GM19023 (cell line): ENCODE measurements around the gene RHOB.

ENCODE experiments used
- ATAC-seq: cut with Tn5 transposase; IDR thresholded peaks from one replicate; pipeline ENCODE4 v1.9.1; 2021; ENCODE audit warnings: mild to moderate bottlenecking, moderate library complexity; ENCODE audit not compliant: unreplicated experiment

The RHOB gene

GRCh38 chr2:20472569-20472968, 25.7 kb downstream of the RHOB start:
- ATAC-seq, result no peak

- ATAC-seq, result no peak
Measured at GRCh38 chr2:20473128-20473527, 26.3 kb downstream of the RHOB start.

- no peak for ATAC-seq
Measured at GRCh38 chr2:20474757-20475566, 28.1 kb downstream of the RHOB start.

- no peak for ATAC-seq
Measured at GRCh38 chr2:20475567-20475952, 28.7 kb downstream of the RHOB start.

DNA sequence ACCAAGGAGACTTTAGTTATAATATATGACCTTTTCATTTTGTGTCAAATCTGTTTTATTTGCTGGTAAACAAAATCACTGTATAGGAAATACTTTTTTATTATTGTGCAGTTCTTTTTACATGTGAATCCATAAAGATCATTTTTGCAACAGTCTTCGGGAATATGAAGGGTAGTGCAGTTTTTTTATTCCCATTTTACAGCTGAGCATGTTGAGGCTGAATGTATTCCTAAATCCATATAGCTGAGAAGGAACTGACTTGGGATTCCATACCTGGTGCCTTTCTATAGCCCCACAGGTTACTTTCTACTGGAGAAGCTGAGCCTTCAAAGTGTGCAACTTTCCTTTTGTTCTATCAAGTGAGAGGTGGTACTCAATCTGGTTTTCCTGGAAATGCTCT, 29.6 kb downstream of the RHOB start:
- ATAC-seq, result no peak

DNA sequence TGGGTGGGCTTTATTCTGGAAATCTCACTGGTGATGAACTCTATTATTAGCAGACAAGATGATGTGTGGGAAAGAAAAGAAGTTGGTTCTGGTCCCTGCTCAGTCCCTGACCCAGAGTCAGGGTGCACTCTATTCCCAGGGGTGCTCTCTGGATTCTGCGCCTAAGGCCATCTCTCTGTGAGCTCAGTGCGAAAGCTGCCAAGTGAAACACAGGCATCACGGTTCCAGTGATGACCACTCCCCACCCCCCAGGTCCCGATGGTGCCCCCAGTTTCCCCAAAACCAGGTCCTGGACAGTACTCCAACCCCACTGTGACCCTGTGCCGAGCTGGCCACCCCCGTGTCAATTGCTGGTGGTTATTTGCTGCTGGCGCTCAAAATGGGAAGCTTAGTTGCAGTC, 30.1 kb downstream of the RHOB start:
- ATAC-seq, result no peak

- no peak for ATAC-seq
Measured at GRCh38 chr2:20478961-20479360, 32.1 kb downstream of the RHOB start.

- ATAC-seq, result no peak
Measured at GRCh38 chr2:20479835-20480234, 33.0 kb downstream of the RHOB start.

DNA sequence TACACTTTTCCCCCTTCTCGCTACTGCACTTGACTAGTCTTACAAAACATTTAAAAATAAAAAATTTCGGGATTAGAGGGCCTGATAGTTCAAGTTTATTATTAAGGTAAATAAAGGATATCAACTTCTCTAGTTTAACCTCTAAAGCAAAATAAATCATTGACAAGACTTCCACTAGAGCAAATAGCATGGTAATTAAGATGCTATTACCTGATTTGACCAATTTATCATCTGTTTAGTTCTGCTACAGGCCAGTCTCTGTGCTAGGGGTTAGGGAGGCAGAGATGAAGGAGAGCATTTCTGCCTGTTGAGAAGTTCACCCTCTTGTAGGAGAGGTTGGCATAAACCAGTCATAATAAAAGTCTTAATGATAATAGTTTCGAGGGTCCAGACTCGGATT, 34.0 kb downstream of the RHOB start:
- ATAC-seq, result no peak

GRCh38 chr2:20481798-20482405, 35.0 kb downstream of the RHOB start:
- ATAC-seq, result no peak

GRCh38 chr2:20482725-20483124, 35.9 kb downstream of the RHOB start:
- ATAC-seq, result no peak

GRCh38 chr2:20483194-20483895, 36.5 kb downstream of the RHOB start:
- ATAC-seq, result no peak

DNA sequence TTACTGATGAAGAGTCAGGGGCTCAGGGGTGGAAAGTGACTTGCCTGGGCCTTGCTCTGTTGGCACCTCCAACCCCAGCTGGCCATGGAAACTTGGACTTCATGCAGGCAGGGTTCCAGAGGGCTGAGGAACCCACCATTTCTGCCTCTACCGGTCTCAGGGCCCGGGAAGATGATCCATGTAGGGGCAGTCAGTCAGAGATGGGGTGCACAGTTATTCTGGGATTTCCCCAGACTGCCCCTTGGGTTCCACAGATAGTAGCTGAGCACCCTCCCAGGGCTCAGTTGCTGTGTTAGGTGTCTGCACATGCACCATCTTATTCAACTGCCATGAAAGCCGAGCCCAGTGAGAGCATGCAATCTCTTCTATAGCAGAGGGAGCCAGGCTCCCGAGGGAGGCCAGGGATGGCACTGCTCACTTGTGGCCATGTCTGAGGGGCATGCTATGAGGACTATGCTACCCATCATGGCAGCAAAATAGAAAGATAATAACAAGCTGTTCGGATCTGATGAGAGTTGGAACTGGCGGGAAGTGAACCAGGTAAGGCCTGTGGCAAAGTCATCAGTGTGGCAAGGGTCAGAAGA, 37.3 kb downstream of the RHOB start:
- no peak for ATAC-seq

DNA sequence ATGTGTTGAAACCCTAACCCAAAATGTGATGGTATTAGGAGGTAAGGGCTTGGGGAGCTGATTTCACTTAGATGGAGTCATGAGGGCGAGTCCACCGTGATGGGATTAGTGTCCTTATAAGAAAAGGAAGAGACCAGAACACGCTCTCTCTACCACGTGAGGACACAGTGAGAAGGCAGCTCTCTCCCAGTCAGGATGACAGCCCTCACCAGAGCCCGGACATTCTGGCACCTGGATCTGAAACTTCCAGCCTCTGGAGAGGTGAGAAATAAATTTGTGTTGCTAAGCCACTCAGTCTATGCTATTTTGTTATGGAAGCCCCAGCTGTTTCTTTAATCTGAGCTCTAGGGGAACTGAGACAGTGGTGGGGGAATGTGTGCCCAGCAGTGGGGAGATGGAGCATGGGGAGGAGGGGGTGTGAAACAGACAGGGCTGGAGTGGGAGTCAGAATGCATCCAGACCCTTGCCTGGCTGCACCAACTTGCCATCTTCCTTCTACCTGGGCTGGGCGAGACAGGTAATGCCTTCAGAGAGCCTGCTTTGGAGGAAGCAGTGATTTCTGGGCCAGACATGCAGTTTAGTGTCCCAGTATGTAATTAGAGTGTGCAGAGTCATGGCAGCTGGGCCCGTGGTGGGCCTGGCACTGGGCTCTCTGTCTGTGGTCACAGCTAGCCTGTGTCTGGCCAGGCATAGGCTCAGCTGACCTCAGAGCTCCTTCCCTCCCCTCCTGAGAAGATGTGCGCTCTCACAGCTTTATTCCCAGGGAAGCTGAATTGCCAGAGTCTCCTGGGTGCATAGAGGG, 38.1 kb downstream of the RHOB start:
- no peak for ATAC-seq

DNA sequence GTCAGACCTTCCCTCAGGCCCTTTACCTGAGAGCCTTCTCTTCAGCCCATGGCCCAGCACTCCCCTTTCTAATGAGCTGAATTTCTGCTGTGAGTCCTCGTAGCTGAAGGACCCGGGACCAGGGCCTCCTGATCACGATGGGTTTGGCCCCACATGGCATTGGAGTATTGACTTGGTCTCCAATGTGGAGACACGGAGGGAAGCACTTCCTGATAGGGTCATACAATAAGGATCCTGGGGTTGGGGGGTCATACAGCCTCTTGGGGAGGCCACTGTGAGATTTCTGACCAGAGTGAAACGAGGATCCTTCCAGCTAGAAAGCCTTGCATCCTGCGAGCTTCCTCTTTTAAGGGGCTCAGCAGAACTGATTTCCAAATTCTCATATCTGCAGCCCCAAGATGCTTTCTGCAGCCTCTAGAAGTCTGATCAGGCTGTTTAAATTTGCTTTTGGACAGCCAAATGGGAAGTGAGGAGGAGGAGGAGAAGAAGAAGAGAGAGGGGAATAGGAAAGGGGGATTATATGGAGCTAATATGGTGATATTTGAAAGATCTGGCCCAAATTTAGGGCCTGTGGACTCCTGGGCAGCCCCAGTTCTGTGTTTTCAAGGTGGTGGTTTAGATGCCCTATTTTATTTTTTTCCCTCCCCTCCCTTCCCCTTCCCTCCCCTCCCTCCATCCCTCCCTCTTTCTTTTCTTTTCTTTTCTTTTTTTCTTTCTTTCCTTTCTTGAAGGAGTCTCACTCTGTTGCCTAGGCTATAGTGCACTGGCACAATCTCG, 38.9 kb downstream of the RHOB start:
- ATAC-seq, result no peak

DNA sequence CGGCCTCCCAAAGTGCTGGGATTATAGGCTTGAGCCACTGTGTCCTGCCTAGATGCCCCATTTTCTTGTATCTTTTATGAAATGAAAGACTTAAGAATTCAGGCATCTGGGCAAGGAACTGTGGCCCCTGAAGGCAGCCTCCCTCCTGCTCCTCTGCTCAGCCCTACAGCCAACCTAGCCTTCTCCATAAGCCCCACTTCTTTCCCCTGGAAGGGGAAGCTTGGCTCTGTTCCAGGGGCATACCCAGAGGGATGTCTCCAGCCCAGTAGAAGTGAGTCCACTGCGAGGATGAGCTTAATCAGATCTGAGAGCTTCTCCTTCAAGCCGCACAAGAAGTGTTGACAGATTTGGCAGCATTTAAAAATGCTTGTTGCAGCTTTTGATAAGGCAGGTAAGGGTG, 39.7 kb downstream of the RHOB start:
- ATAC-seq, result no peak

DNA sequence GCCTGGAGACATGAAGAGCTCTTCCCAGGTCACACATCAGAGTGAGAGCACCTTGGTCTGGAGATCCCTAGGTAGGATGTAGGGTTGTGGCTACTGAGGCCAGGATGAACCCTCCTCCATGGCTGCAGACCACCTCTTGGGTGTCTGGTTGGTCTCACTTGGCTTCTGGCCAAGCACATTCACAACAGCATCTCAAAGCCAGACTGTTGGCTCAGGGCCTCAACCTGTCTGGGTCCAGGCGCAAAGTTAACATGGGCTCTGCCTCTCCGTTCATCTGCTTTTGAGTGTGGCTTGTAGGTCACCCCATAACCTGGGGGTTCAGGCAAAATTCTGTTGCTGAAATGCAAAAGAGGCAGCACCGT, 40.1 kb downstream of the RHOB start:
- ATAC-seq, result no peak

- ATAC-seq, result no peak
Measured at GRCh38 chr2:20487392-20488174, 40.7 kb downstream of the RHOB start.

DNA sequence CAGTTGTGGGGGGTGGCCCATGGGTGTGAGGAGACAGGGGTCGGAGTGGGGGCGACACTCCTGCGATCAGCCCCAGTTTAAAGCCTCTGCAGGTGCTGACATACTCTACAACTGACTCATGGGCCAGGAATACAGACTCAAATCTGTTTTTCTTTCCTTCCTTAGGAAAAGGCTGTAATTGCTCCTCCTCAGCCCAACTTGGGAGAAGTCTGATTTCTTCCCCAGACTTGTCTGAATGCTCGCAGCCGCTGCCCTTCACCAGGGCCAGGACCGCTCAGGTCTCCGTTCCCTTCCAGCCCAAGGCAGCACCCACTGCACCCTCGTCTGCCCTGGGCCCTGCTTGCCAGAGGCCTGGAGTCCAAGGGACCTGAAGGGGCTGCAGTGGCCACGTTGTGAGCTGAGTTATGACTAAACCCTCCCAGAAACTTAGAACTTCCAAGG, 41.3 kb downstream of the RHOB start:
- ATAC-seq, result no peak
